KMS-11 (cell line): ENCODE measurements around the gene CDCA8.

Experiments used
- H2AFZ ChIP-seq: fragments of 200-600 bp; sonication (generic); 2 replicates; pipeline ENCODE4 v1.6.1; 2016; ENCODE audit warnings: antibody characterized with exemption, mixed run types, low read depth
- H3K27ac ChIP-seq: fragments of 200-600 bp; sonication (generic); 2 replicates; pipeline ENCODE4 v1.6.1; 2016; ENCODE audit warnings: mild to moderate bottlenecking, mixed run types
- H3K27me3 ChIP-seq: fragments of 200-600 bp; sonication (generic); 2 replicates; pipeline ENCODE4 v1.6.1; 2017; ENCODE audit warnings: mild to moderate bottlenecking, low read depth, mixed run types, moderate library complexity; ENCODE audit not compliant: insufficient read depth
- H3K36me3 ChIP-seq: fragments of 200-600 bp; sonication (generic); 2 replicates; pipeline ENCODE4 v1.6.1; 2017; ENCODE audit warnings: mild to moderate bottlenecking, mixed run types; ENCODE audit not compliant: insufficient read depth
- H3K4me1 ChIP-seq: fragments of 200-600 bp; sonication (generic); 2 replicates; pipeline ENCODE4 v1.6.1; 2016; ENCODE audit warnings: mild to moderate bottlenecking, low read depth, mixed run types; ENCODE audit not compliant: poor library complexity, severe bottlenecking
- H3K4me2 ChIP-seq: fragments of 200-600 bp; sonication (generic); 2 replicates; pipeline ENCODE4 v1.7.0; 2016; ENCODE audit warnings: mild to moderate bottlenecking, mixed run types
- H3K4me3 ChIP-seq: fragments of 200-600 bp; sonication (generic); IDR thresholded peaks from 2 replicates; pipeline ENCODE4 v1.6.1; 2017; ENCODE audit warnings: low read depth, low read length, mixed read lengths; ENCODE audit not compliant: insufficient read depth
- H3K79me2 ChIP-seq: fragments of 200-600 bp; sonication (generic); 2 replicates; pipeline ENCODE4 v1.6.1; 2016; ENCODE audit warnings: low read depth, mixed run types; ENCODE audit not compliant: insufficient read depth
- H3K9ac ChIP-seq: fragments of 200-600 bp; sonication (generic); 2 replicates; pipeline ENCODE4 v1.6.1; 2016; ENCODE audit warnings: mild to moderate bottlenecking, mixed run types
- H4K20me1 ChIP-seq: fragments of 200-600 bp; sonication (generic); 2 replicates; pipeline ENCODE4 v1.6.1; 2016; ENCODE audit warnings: mild to moderate bottlenecking, mixed run types; ENCODE audit not compliant: insufficient read depth
- CTCF ChIP-seq: fragments of 200-600 bp; sonication (generic); conservative IDR thresholded peaks from 2 replicates; pipeline ENCODE4 v1.6.1; 2017; ENCODE audit warnings: low read depth, mild to moderate bottlenecking, antibody characterized with exemption, low read length, moderate library complexity, mixed read lengths

Gene CDCA8

DNA sequence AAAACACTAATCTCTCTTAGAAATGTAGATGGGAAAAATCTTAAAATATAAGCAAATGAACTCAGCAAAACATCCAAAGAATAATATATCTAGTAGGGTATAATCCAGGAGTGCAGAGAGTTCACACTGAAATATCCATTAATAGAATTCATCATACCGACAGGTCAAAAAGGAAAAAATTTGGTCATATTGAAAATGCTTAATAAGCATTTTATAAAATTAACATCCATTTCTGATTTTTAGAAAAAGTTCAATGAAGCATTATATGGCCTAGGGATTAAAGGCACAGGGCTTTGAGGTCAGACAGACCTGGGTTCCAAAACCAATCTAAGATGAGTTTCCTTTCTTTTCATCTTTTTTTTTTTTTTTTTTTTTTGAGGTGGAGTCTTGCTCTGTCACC, 56.2 kb downstream of the CDCA8 start:
- Histone ChIP-seq H3K4me1 (no peaks in the 10 kb centered on the region), H3K36me3 (no peaks in the 10 kb centered on the region), H3K4me3 (no peak overlapping the region), H2AFZ (no peak overlapping the region), H3K27ac (no peak overlapping the region), H3K9ac (no peak overlapping the region), H3K27me3 (no peaks in the 10 kb centered on the region), H4K20me1 (no peaks in the 10 kb centered on the region), H3K4me2 (no peak overlapping the region), H3K79me2 (no peaks in the 10 kb centered on the region)
- TF ChIP-seq CTCF: no peak

DNA sequence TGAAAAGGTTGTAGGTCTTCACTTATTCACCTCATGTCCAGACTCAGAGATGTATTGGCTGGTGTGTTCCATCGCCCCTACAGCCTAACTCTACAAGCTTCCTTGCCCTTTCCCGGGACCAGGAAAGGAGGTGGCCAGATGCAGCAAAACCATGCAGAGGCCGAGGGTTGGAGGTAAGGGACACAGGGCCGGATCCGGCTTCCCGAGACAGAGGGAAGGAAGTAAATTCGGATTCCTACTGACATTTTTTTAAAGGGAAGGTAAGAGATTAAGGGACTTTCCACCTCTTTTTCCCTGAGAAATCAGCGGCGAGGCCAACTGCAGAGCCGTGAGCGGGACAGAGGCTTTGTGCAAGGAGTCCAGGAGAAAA, 59.9 kb downstream of the CDCA8 start:
- no peaks in the 10 kb centered on the region for H3K36me3 ChIP-seq
- H3K79me2 ChIP-seq: no peaks in the 10 kb centered on the region
- no peaks in the 10 kb centered on the region for H3K4me1 ChIP-seq
- no peak overlapping the region for H3K27ac ChIP-seq
- no peaks in the 10 kb centered on the region for H4K20me1 ChIP-seq
- H3K27me3 ChIP-seq: no peaks in the 10 kb centered on the region; the same call in 1 of the 2 replicates
- H3K4me2 ChIP-seq: no peak overlapping the region
- no peak overlapping the region for H3K9ac ChIP-seq
- no peak overlapping the region for H3K4me3 ChIP-seq
- no peak for TF ChIP-seq CTCF
- H2AFZ ChIP-seq: no peak overlapping the region

DNA sequence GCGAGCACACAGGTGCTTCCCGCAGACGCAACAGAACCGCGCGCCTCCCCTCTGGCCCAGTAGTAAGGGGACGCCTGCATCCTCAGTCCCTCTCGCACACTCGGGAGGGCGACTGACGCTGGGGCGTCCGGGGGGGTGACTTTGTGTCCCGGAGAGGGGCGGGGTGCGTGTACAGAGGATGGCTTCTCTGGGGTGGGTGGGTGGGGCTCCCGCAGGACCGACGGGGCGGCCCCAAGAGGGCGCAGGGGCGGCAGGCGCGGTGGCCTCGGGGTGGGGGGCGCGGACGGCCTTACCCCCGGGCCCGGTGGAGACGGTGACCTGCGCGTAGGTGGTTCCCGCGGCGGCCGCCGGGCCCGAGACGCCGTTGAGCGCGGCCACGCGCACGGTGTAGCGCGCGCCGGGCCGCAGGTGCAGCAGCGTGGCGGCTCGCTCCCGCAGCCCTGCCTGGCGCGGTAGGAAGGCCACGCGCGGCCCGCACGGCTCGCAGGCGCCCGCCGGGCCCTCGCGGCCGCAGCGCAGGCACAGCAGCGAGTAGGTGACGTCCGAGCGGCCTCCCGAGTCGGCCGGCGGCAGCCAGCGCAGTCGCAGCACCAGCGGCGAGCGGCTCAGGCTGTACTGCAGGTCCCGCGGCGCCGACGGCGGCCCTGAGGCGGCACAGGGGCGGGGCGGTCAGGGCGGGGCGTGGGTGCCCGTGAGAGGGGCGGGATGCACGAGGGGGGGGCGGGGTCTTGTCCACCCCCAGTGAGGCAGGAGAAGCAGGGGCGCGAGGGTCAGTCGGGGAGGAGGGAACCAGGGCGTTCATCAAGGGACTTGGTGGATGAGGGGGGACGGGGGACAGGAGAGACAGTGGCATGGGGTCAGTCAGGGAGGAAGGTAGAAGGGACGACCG, 60.5 kb downstream of the CDCA8 start:
- Histone ChIP-seq H3K4me3 (no peak overlapping the region), H2AFZ (no peak overlapping the region), H3K79me2 (no peaks in the 10 kb centered on the region), H3K27me3 (no peaks in the 10 kb centered on the region; the same call in 1 of the 2 replicates), H3K9ac (no peak overlapping the region; the same call in 1 of the 2 replicates), H3K27ac (no peak overlapping the region), H3K4me2 (no peak overlapping the region), H3K36me3 (no peaks in the 10 kb centered on the region), H3K4me1 (no peaks in the 10 kb centered on the region), H4K20me1 (no peaks in the 10 kb centered on the region)
- no peak for TF ChIP-seq CTCF

DNA sequence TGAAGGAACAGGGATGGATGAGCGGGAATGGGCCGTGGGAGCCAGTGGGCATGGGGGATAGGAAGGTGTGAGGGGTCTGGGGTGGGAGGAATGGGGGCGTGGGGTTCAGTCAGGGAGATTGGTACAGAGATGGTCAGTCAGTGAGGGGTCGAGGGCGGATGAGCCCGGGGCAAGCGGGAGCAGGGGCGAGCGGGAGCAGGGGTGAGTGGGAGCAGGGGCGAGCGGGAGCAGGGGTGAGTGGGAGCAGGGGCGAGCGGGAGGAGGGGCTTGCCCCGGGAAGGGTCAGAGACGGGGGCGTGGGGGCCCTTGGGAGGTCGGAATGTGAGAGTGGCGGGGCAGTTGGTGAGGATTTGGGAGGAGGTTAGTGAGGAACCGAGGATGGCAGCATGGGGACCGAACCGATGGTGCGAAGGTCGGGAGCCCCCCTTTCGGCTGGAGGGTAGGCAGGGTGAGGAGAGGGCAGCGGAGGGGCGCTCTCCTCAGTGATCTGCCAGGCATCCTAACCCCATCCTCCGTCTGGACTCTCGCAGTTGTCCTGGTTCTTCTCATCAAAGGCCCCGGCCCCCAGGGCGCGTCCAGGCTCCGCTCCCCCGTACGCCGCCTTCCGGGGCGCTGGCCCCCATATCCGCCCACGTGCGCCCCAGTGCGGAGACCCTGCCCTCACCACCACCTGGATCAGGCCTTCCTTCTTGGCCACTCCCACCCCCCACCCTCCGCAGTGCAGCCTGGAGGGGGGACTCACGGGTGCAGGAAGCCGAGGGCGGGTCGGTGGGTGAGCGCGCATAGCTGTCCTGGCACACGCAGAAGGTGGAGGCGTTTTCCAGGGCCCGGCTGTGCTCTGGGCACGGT, 61.4 kb downstream of the CDCA8 start:
- no peak overlapping the region for H2AFZ ChIP-seq
- no peaks in the 10 kb centered on the region for H3K36me3 ChIP-seq
- no peak overlapping the region for H3K4me3 ChIP-seq
- H3K27me3 ChIP-seq: no peaks in the 10 kb centered on the region; the same call in 1 of the 2 replicates
- no peak overlapping the region for H3K27ac ChIP-seq
- H3K79me2 ChIP-seq: no peaks in the 10 kb centered on the region
- H4K20me1 ChIP-seq: no peaks in the 10 kb centered on the region
- H3K4me1 ChIP-seq: no peaks in the 10 kb centered on the region
- no peak for TF ChIP-seq CTCF
- H3K4me2 ChIP-seq: no peak overlapping the region
- H3K9ac ChIP-seq: no peak overlapping the region
